Lung (tissue), 12 donors: ENCODE measurements around the gene KCNMA1. TPM values are rescaled to one million over a fixed set of nuclear protein-coding genes. Genes with fewer than 3 reads are reported as not detected.
A peak's percentile ranks its signal among the peaks of the same experiment; 100 is the strongest.

Experiments used
- ATAC-seq: fragments of 200-7000 bp; cut with Tn5 transposase; one replicate; pipeline ENCODE4 v1.9.1; 2020; ENCODE audit warnings: moderate number of reproducible peaks; ENCODE audit not compliant: insufficient read depth, low FRiP score
- DNase-seq, 3 donors: peaks; one replicate each; pipeline ENCODE4 v3.0.0-alpha.2; 2013 to 2017
- H3K27ac ChIP-seq, 2 donors: one replicate each; pipeline ENCODE4 v1.5.1; 2013; ENCODE audit warnings: mild to moderate bottlenecking in 2 of 2, moderate library complexity in 2 of 2, control low read depth in 1 of 2, inconsistent platforms in 1 of 2, low read depth in 1 of 2, low read length in 1 of 2
- H3K27me3 ChIP-seq, 3 donors: one replicate each; pipeline ENCODE4 v1.5.1; 2013; ENCODE audit warnings: low read length in 2 of 3; ENCODE audit not compliant: control insufficient read depth in 3 of 3, insufficient read depth in 3 of 3
- H3K36me3 ChIP-seq, 4 donors: one replicate each; pipeline ENCODE4 v1.5.1; 2013; ENCODE audit warnings: low read length in 4 of 4, mild to moderate bottlenecking in 1 of 4, moderate library complexity in 1 of 4; ENCODE audit not compliant: control insufficient read depth in 4 of 4, insufficient read depth in 4 of 4
- H3K4me1 ChIP-seq, 5 donors: one replicate each; pipeline ENCODE4 v1.5.1; 2013; ENCODE audit warnings: low read length in 5 of 5, mild to moderate bottlenecking in 2 of 5, moderate library complexity in 1 of 5; ENCODE audit not compliant: control insufficient read depth in 5 of 5, insufficient read depth in 5 of 5
- H3K4me3 ChIP-seq: one replicate; pipeline ENCODE4 v1.5.1; 2013; ENCODE audit warnings: mild to moderate bottlenecking, control low read depth, moderate library complexity
- H3K9ac ChIP-seq, 2 donors: one replicate each; pipeline ENCODE4 v1.5.1; 2013; ENCODE audit warnings: low read length in 2 of 2, control low read depth in 1 of 2; ENCODE audit not compliant: insufficient read depth in 1 of 2
- H3K9me3 ChIP-seq, 4 donors: one replicate each; pipeline ENCODE4 v1.5.1; 2013; ENCODE audit warnings: low read length in 3 of 4, mild to moderate bottlenecking in 1 of 4, moderate library complexity in 1 of 4; ENCODE audit not compliant: control insufficient read depth in 4 of 4, insufficient read depth in 3 of 4
- WGBS, 2 donors: extraction: QIAGEN DNeasy Blood & Tissue Kit; methylation state at CpG; one replicate each; pipeline ENCODE4 v1.1.7; 2013; 5-methylcytosine and 5-hydroxymethylcytosine counted together
- polyA plus RNA-seq, 2 donors: library from polyadenylated mRNA; stranded (reverse); fragments of 200-250 nt; gene quantifications; one replicate each; pipeline ENCODE4 v1.2.1, GENCODE V29; 2013
- total RNA-seq, 2 donors: library from RNA; depleted of rRNA in 1 of 2; stranded (reverse); fragments of >200 nt in 1 of 2; gene quantifications; one replicate each; pipeline ENCODE4 v1.2.1, GENCODE V29; 2014 to 2021
- TF ChIP-seq, protein P1 (sequence below): IDR thresholded peaks from 2 replicates; pipeline ENCODE4 v1.5.1; 2012; ENCODE audit warnings: mild to moderate bottlenecking; ENCODE audit errors: control extremely low read depth, extremely low read depth
- donor health status: control.
- donor health status: control.
- donor health status: Bipolar disorder and iron deficiency.
- donor health status: healthy.
- donor health status: DM: yes; HTN: yes; CAD: no.

KCNMA1 gene
- total and polyA plus RNA-seq, 4 donors: 3.8 to 13.0 (median 5.5) TPM

DNA sequence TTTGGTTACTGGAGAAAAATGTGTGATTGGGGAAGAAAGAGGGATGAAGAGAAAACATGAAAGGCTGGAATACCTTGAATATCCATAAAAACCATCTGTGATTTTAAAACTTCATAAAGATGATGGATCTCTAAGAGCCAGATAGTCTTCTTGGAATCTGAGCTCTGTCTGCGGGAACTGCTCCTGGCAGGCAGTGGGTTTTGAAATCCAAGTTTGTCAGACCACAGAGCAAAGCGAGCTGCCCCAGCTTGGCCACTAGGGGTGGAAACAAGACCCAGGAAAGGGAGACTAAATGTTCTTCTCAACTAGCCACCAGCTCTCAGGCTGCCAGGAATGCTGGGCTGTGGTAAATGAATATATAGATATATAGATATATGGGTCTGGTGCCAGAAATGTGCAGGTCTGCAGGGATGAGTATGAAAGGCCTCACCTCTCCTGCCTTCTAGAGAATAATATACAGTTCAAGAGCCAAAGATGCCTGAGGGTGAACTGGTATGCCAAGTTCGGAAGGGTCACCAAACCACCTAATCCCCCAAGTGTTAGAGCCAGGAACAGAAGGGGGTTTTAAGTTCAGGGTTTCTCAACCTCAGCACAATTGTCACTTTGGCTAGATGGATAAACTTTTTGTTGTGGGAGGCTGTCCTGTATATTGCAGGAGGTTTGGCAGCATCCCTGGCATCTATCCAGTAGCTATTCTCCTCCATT is 208.8 kb downstream of the KCNMA1 start:
- 67 to 69% methylated on average over 3 of the region's 3 CpGs for WGBS, 2 donors
- ATAC-seq (no peak), DNase-seq (peak in 1 of 3 donors; percentile 54)
- no peaks in the 10 kb centered on the region for H3K36me3 ChIP-seq
- H3K27ac ChIP-seq: no peak overlapping the region
- H3K27me3 ChIP-seq: peaks cover 0 to 9% (median 0%) of the 10 kb centered on the region in 3 donors
- H3K4me1 ChIP-seq: peaks cover 0 to 8% (median 0%) of the 10 kb centered on the region in 5 donors
- TF ChIP-seq, protein P1, sequence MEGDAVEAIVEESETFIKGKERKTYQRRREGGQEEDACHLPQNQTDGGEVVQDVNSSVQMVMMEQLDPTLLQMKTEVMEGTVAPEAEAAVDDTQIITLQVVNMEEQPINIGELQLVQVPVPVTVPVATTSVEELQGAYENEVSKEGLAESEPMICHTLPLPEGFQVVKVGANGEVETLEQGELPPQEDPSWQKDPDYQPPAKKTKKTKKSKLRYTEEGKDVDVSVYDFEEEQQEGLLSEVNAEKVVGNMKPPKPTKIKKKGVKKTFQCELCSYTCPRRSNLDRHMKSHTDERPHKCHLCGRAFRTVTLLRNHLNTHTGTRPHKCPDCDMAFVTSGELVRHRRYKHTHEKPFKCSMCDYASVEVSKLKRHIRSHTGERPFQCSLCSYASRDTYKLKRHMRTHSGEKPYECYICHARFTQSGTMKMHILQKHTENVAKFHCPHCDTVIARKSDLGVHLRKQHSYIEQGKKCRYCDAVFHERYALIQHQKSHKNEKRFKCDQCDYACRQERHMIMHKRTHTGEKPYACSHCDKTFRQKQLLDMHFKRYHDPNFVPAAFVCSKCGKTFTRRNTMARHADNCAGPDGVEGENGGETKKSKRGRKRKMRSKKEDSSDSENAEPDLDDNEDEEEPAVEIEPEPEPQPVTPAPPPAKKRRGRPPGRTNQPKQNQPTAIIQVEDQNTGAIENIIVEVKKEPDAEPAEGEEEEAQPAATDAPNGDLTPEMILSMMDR: no peak
- no peak overlapping the region for H3K9ac ChIP-seq
- H3K9me3 ChIP-seq: no peaks in the 10 kb centered on the region
- H3K4me3 ChIP-seq: no peak overlapping the region

DNA sequence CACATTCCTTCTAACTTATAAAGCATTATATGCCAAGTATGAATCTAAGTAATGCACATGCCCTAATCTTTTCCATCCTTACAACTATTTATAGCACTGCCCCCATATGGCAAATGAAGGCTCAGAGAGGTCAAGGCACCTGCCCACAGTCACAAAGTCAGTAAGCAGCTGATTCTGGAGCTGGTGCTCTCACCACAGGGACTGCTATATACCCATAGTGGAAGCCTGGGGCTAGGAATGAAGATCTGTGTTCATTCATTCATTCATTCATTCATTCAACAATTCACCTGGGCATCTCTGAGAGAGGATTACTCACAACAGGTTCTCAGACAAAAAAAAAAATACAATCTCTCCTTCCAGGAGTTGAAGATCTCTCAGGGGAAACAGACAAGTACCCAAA is 213.4 kb downstream of the KCNMA1 start:
- no peaks in the 10 kb centered on the region for H3K36me3 ChIP-seq
- H3K27me3 ChIP-seq: peaks cover 0 to 3% (median 0%) of the 10 kb centered on the region in 3 donors
- ATAC-seq: no peak
- TF ChIP-seq, protein P1: no peak
- H3K9ac ChIP-seq: no peak overlapping the region
- no peaks in the 10 kb centered on the region for H3K9me3 ChIP-seq
- no peak for DNase-seq
- H3K27ac ChIP-seq: no peak overlapping the region
- H3K4me3 ChIP-seq: no peak overlapping the region
- H3K4me1 ChIP-seq: peaks cover 0 to 6% (median 2%) of the 10 kb centered on the region in 5 donors

DNA sequence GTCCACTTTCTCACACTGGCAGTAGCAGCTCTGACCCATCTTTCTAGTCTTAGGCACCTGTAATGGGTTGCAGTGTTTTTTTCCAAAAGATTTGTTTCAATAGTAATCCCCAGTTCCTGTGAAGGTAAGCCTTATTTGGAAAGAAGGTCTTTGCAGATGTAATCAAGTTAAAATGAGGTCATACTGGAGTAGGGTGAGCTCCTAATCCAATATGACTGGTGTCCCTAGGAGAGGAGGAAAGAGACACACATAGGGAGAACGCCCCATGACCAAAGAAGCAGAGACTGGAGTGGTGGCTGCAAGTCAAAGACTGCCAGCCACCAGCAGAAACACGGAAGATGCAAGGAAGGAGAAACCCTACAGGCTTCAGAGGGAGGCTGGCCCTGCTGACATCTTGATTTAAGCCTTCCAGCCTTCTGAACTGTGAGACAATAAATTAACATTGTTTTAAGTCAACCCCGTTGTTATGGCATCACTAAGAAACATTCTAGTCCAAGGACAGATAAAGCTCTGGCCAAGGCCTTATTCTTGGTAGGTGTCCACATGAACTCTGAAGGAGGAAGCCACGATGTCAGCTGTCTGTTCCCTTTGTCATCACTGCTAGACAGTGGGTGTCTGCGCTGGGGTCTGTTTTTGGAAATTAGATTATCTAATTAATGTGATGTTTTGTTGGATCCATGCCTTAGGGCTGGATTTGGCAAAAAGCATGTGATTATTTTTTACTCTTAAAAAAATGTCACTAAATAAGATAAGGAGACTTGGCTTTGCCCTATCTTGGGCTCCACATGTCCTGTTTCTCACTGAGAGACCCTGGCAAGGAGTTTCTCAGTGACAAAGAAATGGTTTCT is 214.9 kb downstream of the KCNMA1 start:
- H3K36me3 ChIP-seq: no peaks in the 10 kb centered on the region
- H3K9me3 ChIP-seq: no peaks in the 10 kb centered on the region
- 65 to 70% methylated on average over 5 of the region's 5 CpGs for WGBS, 2 donors
- no peak for ATAC-seq
- H3K27me3 ChIP-seq: peaks cover 0 to 3% (median 0%) of the 10 kb centered on the region in 3 donors
- TF ChIP-seq, protein P1: no peak
- no peak overlapping the region for H3K4me3 ChIP-seq
- no peak overlapping the region for H3K27ac ChIP-seq
- peaks cover 0 to 6% (median 2%) of the 10 kb centered on the region in 5 donors for H3K4me1 ChIP-seq
- peak; percentile 40 to 57 (median 41) for DNase-seq
- H3K9ac ChIP-seq: no peak overlapping the region
